ENCODE data around the gene TMEM11.

The TMEM11 gene

GRCh38 chr17:21157586-21158370 is 56.2 kb downstream of the TMEM11 start:
- DNase-seq: no peak

DNA sequence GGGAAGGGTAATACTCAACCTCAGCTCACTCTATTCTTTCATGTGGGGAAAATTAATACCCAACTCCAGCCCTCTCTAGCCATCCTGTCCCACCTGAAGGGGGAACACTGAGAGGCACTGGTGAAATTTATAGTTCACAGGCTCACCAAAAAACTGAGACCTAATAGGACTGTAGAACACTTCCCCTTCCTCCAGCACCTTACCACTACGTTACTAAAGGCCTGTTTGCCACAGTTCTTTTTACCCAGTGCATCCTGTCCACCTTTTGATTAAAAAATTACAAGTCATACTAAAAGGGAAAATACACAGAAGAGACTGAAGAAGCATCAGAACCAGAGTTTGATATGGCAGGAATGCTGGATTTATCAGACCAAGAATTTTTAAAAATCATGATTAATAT is 61.2 kb downstream of the TMEM11 start:
- no peak for DNase-seq

DNA sequence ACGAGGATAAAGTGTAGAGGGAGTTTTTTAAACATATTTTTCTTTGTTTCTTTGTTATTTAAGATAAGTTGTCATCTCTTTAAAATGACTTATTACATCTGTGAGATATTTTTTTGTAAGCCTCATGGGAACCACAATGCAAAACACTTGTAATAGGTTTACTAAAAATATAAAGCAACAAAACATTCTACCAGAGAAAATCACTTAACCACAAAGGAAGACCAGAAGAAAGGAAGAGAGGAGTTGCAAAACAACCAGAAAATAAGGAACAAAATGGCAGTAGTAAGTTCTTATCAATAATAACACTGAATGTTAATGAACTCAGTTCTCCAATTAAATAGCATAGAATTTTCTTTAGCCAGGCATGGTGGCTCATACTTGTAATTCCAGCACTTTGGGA is 64.3 kb downstream of the TMEM11 start:
- DNase-seq: no peak
